Esophagus squamous epithelium (tissue), 4 donors: ENCODE data around the gene WDR59.

Experiments
- CTCF ChIP-seq, 6 experiments: fragments of 450-650 bp in 4 of 6; fragments of 200-600 bp in 2 of 6; sonication (generic) in 2 of 6; IDR thresholded peaks; one replicate each; pipeline ENCODE4 v1.5.1; 2016 to 2019; ENCODE audit warnings: antibody characterized with exemption in 6 of 6, mild to moderate bottlenecking in 4 of 6, moderate library complexity in 4 of 6
- POLR2A ChIP-seq, 4 donors: fragments of 450-650 bp; IDR thresholded peaks; one replicate each; pipeline ENCODE4 v1.6.1; 2017; ENCODE audit warnings: antibody characterized with exemption in 4 of 4, mild to moderate bottlenecking in 4 of 4, moderate library complexity in 3 of 4

GRCh38 chr16:74936902-74937560 is 47.9 kb downstream of the WDR59 start:
- TF ChIP-seq CTCF (IDR thresholded peaks at IDR 0.05): no peak
- no peak for TF ChIP-seq POLR2A (IDR thresholded peaks at IDR 0.05)
